GM19372 (cell line): Measurements from ENCODE around the gene TBX15.
A peak's percentile ranks its signal among the peaks of the same experiment; 100 is the strongest.
"Not testable (repeated sequence)": the region's sequence is repeated elsewhere in the genome, so short reads cannot be mapped to it uniquely, and the experiment has no call there.

ENCODE experiments used
- ATAC-seq: cut with Tn5 transposase; IDR thresholded peaks from one replicate; pipeline ENCODE4 v1.9.1; 2021; ENCODE audit warnings: mild to moderate bottlenecking, low read depth, moderate library complexity; ENCODE audit not compliant: unreplicated experiment

Gene TBX15

DNA sequence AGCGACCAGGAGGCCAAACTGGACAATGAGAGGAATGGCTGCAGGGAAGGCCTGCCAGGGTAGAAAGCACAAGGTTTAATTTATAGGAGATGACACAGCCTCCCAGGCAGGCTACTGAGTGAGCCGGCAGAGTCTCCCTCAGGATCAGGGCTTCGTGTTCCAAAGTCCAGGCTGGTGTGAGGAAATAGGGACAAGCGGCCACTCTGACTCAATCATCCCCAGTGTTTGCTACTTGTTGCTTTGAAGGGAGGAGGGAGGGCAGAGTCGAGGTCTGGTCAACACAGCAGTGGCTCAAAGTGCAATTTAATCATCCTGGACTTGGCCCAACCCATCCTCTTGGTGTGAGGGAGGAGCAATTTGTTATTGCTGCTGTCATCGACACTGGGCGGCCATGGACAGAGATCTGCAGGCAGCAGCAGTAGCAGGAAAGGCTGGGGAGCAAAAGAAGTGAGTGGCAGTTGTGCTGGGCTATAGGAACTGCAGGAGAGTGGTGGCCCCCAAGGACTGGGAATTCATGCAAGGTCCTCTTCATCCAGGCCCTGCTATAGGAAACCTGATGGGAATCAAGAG is 27.5 kb downstream of the TBX15 start:
- peak; percentile 7 for ATAC-seq

DNA sequence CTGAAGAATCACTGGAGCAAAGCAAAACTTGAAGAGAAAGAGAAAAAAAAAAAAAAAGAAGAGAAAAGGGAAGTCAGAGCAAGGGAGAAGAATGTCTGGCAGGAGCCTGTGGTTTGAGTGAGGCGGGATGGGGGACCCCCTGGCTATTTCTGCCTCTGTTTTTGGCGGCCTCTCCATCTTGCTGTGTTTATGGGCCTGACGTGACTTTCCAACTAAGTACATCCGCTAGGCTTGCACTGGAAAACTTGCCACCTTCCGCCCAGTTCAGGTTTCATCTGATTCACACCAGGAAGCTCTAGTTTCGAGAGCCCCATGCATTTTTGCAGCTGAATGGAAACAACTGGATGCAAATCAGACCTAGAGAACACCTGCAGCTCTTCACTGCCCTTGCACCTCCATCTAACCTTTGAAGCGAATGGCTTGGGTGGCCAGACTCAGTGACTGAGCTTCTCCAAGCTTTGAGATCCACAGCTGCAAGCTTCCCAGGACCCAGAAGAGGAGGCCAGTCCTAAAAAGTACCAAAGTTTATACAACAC is 28.0 kb downstream of the TBX15 start:
- peak; percentile 83 for ATAC-seq

DNA sequence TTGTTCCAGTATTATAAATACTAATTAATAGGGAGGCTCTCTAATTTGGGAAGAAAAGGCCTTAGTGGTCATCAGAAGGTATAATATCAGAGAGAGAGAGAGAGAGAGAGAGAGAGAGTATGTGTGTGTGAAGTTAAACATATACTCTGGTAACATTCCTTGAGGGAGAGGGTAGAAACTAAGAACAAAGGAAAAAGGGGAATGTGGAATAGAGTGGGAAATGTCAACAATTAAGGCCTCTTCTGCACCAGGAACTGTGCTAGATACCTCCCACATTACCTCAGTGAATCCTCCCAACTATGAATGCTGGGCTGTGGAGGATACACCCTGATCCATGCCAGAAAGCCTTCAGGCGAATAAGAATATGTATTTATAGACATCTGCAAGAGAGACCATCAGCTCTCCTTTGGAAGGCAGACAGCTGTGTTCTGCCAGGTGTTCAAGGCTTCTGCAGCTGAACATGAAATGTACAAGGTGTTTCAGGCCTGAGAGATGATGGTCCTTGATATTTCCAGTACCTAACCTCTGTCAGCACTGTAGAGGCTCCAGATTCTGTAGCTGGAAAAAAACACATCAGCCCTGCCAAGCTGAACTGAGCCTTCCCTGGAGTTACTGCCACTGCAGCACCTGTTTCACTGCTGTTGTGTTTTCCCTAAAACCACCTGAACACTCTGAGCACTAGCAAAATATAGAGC is 29.1 kb downstream of the TBX15 start:
- no peak for ATAC-seq

- no peak for ATAC-seq
Observed at GRCh38 chr1:118958140-118958539, 30.0 kb downstream of the TBX15 start.

DNA sequence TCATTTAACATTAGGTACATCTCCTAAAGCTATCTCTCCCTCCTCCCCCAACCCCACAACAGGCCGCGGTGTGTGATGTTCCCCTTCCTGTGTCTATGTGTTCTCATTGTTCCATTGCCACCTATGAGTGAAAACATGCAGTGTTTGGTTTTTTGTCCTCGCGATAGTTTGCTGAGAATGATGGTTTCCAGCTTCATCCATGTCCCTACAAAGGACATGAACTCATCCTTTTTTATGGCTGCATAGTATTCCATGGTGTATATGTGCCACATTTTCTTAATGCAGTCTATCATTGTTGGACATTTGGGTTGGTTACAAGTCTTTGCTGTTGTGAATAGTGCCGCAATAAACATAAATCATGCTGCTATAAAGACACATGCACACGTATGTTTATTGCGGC is 30.6 kb downstream of the TBX15 start:
- not testable (repeated sequence) for ATAC-seq

DNA sequence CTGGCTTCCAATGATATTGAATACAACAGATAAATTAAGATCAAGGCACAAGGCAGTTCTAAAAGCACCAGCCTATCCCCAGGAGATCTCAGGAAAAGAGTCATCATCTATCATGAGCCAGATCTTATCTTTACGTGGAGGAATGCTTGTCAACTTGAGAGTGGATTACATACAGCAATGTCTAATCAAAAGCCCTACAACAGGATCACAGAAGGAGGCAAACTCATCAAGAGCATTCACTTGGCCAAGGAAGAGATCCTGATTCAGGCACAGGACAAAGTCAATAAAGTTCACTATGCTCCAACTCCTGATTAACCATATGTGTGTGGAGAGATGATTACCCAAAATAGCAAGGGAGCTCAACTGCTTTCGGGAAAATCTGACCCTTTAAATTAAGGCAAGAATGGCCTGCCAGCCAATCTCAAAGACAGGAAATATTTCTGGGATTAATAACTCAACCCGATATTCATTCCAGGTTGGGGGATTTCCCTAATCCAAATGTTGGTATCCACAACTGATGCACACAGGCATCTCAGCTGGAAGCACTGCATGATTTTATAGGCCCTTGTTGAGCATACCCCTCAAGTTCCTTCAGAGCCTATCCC is 33.7 kb downstream of the TBX15 start:
- ATAC-seq, result no peak

DNA sequence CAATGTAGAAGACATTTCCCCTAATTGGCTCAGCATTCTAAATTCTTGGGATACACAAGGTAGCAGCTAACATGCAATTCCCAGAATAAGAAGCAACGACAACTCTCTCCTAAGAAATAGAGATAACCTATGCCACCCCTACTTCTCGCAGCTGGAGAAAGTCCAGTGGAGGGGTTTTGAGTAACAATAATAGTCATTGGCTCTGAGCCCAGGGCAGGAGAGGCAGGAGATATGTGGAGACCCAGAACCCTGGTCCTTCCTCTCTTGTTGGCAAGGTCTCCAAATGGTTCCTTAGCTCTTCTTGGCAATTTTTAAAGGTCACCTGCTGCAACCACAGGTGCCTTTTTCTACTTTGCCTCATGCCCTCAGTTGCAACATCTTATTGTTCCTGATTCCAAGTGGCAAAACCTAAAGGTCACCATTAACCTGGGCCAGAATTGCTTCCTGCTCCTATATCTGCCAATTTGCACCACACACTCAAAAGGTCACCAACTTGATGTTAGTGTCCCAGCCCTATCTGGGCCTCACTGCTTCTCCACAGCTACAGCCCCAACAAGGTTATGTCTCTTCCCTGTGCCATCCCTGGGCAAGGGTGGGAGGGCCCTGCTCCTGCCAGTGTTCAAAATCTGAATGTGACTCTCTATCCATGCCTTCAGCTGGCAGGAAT is 36.7 kb downstream of the TBX15 start:
- ATAC-seq, result no peak

- ATAC-seq, result no peak
Observed at GRCh38 chr1:118949315-118949714, 38.8 kb downstream of the TBX15 start.

- no peak for ATAC-seq
Observed at GRCh38 chr1:118948846-118949245, 39.3 kb downstream of the TBX15 start.

GRCh38 chr1:118948351-118948750 is 39.8 kb downstream of the TBX15 start:
- ATAC-seq, result no peak

- no peak for ATAC-seq
Observed at GRCh38 chr1:118947790-118948189, 40.4 kb downstream of the TBX15 start.

DNA sequence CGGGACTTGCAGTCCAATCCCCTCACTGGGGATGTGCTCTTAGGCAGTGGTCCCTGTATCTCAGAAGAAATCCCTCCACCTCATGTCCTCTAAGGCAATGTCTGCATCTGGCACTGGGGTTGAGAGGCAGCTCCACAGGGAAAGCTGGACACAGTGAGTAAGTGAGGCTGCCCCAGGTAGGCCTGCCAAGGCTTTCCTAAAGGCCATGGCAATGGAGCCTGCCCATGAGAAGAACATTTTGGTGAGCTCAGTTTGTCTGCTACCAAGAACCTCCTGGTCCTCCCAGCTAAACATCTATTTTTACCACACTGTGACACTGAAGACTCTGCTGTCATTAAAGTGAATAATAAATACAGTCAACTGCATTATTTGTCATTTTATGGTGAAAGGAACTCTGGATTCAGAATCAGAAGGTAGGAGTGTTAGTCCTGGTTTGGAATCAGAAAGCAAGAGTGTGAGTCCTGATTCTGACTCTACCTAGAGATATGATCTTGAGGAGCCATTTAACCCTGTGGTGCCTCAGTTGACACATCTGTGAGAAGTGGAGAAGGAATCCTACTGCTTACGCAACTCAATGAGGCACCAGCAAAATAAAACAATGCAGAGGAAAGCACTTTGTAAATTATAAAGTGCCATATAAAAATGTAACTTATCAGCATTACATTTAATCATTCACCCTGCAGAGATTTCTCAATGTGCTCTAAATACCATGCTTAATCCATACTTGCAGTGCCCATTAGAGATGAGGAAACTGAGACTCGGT is 41.0 kb downstream of the TBX15 start:
- no peak for ATAC-seq

- ATAC-seq, result no peak
Observed at GRCh38 chr1:118945489-118945888, 42.7 kb downstream of the TBX15 start.

DNA sequence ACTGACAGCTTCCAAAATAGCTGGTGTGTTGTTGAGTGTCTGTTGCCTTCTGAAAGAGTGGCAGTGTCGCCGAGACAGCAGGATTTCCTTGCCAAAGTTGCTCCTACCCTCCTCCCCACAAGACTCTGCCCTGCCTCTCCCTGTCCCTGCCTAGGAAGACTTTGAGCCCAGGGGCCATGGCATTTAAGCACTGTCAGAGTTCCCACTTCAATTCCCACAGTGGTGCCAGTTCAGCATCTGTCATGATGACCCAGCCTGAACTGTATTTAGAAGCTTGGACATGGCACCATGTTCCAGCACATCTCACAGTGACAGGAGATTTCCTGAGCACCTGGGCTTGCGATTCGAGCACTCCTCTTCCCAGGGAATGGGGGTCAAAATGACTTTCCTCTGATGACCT is 43.6 kb downstream of the TBX15 start:
- ATAC-seq, result no peak

DNA sequence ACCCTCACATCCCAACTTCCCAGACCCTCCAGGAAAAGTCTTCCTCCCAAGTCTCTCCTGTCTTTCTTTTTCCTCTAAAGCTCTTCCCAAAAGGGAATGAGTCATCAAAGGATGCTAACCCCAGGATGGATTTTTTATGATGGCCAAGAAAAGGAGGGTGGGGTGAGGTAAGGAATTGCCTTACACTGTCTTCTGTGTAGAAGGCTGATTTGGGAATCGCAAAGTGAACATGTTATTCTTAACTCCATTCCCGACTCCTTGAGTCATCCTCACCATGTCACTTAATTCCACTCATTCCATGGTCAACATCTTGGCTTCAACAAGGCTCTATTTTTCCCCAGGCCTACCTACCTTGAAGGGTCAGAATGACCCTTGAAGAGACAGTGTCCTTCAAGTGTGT is 44.0 kb downstream of the TBX15 start:
- ATAC-seq, result no peak

GRCh38 chr1:118940957-118941356 is 47.2 kb downstream of the TBX15 start:
- no peak for ATAC-seq

- no peak for ATAC-seq
Observed at GRCh38 chr1:118937413-118938072, 50.6 kb downstream of the TBX15 start.

DNA sequence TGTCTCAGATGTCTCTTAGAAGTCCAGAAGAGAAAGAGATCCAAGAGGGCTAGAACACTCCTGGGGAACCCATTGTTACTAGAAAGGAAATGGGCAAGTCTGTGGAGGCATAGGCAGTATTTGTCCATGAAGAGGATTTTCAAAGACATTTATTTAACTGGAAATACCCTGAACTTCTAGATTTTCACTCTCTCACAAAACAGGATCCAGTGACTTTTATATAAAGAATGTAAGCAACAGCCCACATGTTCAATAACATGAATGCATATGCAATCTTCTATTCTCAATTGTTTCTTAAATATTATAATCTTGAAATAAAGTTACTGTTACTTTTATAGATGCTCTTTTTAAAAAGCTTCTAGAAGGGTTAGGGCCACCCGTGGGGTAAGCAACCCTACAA is 53.4 kb downstream of the TBX15 start:
- no peak for ATAC-seq

- ATAC-seq, result no peak
Observed at GRCh38 chr1:118933051-118933781, 54.9 kb downstream of the TBX15 start.
